ENCODE measurements around the gene LNX2. TPM values are rescaled to one million over a fixed set of nuclear protein-coding genes. Genes with fewer than 3 reads are reported as not detected.

Gene LNX2
- total and polyA plus RNA-seq, 2 donors (not counting 1 experiment from before 2014, with no cell fraction given), result 2.9 to 10.9 TPM

- Mint-ChIP-seq H3K4me3 (no peak overlapping the region), H3K9me3 (ENCODE audit: insufficient read depth) (no peaks in the 10 kb centered on the region), H3K27ac (no peak overlapping the region), H3K4me1 (peaks cover 32% of the 10 kb centered on the region), H3K27me3 (no peaks in the 10 kb centered on the region)
- Histone ChIP-seq H3K4me2 (replicated peaks; ENCODE audit: low read depth, low read length, poor library complexity, severe bottlenecking) (no peak overlapping the region), H3K79me2 (ENCODE audit: control insufficient read depth, insufficient read depth, low read length) (peaks cover 67% of the 10 kb centered on the region), H3K9ac (ENCODE audit: low read length) (no peak overlapping the region), H3K9me3 (ENCODE audit: control extremely low read depth in 1 of 3, control insufficient read depth in 2 of 3, insufficient read depth in 1 of 3, low read length in 2 of 3) (no peaks in the 10 kb centered on the region), H2AFZ (ENCODE audit: insufficient read depth, low read depth, low read length, poor library complexity, severe bottlenecking) (no peak overlapping the region), H4K20me1 (ENCODE audit: control insufficient read depth, insufficient read depth, low read length, poor library complexity, severe bottlenecking) (peaks cover 28% of the 10 kb centered on the region), H3K27me3 (replicated peaks in 1 of 4; ENCODE audit: control extremely low read depth in 1 of 4, control insufficient read depth in 3 of 4, insufficient read depth in 4 of 4, low read length in 3 of 4) (no peaks in the 10 kb centered on the region), H3K4me3 (ENCODE audit: control extremely low read depth in 1 of 5, extremely low read depth in 1 of 5, insufficient read depth in 1 of 5, low read depth in 2 of 5, low read length in 4 of 5) (no peak overlapping the region), H3K36me3 (replicated peaks in 1 of 2; ENCODE audit: control extremely low read depth in 1 of 2, control insufficient read depth in 1 of 2, extremely low read depth in 1 of 2, insufficient read depth in 2 of 2, low read length in 1 of 2) (peaks cover 0 to 7% of the 10 kb centered on the region in 2 experiments), H3K4me1 (ENCODE audit: control insufficient read depth in 2 of 2, insufficient read depth in 2 of 2, low read length in 2 of 2) (no peaks in the 10 kb centered on the region), H3K27ac (ENCODE audit: low read length in 2 of 2) (no peak overlapping the region)
- ATAC-seq (ENCODE audit: low read depth) (no peak), DNase-seq (no peak)
- TF ChIP-seq CTCF (IDR thresholded peaks at IDR 0.05) (no peak), EZH2 (IDR thresholded peaks at IDR 0.05; ENCODE audit: borderline replicate concordance, insufficient read depth, low read depth, low read length, poor library complexity, severe bottlenecking) (no peak)
- WGBS (ENCODE audit: insufficient coverage), result no CpG with 5 or more reads among the region's 1 CpG
- ChIA-PET CTCF (no interaction called here), POLR2A (interaction anchor here (0.7 kb wide), 1 partner anchor 50 kb away, joined by 4 read pairs; no protein-coding TSS in a partner anchor)
- intact Hi-C loops (cut with micrococcal nuclease), result no loop called here
Measured at GRCh38 chr13:27637289-27637626, 16.9 kb upstream of the LNX2 start.

- ATAC-seq (ENCODE audit: low read depth) (no peak), DNase-seq (no peak)
- Histone ChIP-seq H3K4me3 (ENCODE audit: control extremely low read depth in 1 of 5, extremely low read depth in 1 of 5, insufficient read depth in 1 of 5, low read depth in 2 of 5, low read length in 4 of 5) (no peak overlapping the region), H3K4me2 (replicated peaks; ENCODE audit: low read depth, low read length, poor library complexity, severe bottlenecking) (no peak overlapping the region), H3K27ac (ENCODE audit: low read length in 2 of 2) (no peak overlapping the region), H3K9me3 (ENCODE audit: control extremely low read depth in 1 of 3, control insufficient read depth in 2 of 3, insufficient read depth in 1 of 3, low read length in 2 of 3) (no peaks in the 10 kb centered on the region), H3K36me3 (replicated peaks in 1 of 2; ENCODE audit: control extremely low read depth in 1 of 2, control insufficient read depth in 1 of 2, extremely low read depth in 1 of 2, insufficient read depth in 2 of 2, low read length in 1 of 2) (peaks cover 5 to 11% of the 10 kb centered on the region in 2 experiments), H3K4me1 (ENCODE audit: control insufficient read depth in 2 of 2, insufficient read depth in 2 of 2, low read length in 2 of 2) (no peaks in the 10 kb centered on the region), H3K27me3 (replicated peaks in 1 of 4; ENCODE audit: control extremely low read depth in 1 of 4, control insufficient read depth in 3 of 4, insufficient read depth in 4 of 4, low read length in 3 of 4) (no peaks in the 10 kb centered on the region), H3K9ac (ENCODE audit: low read length) (no peak overlapping the region), H2AFZ (ENCODE audit: insufficient read depth, low read depth, low read length, poor library complexity, severe bottlenecking) (no peak overlapping the region), H3K79me2 (ENCODE audit: control insufficient read depth, insufficient read depth, low read length) (peaks cover 67% of the 10 kb centered on the region), H4K20me1 (ENCODE audit: control insufficient read depth, insufficient read depth, low read length, poor library complexity, severe bottlenecking) (peaks cover 28% of the 10 kb centered on the region)
- Mint-ChIP-seq H3K4me3 (no peak overlapping the region), H3K27ac (no peak overlapping the region), H3K9me3 (ENCODE audit: insufficient read depth) (no peaks in the 10 kb centered on the region), H3K27me3 (no peaks in the 10 kb centered on the region), H3K4me1 (peaks cover 29% of the 10 kb centered on the region)
- no peak for TF ChIP-seq CTCF (IDR thresholded peaks at IDR 0.05)
- no peak for TF ChIP-seq EZH2 (IDR thresholded peaks at IDR 0.05; ENCODE audit: borderline replicate concordance, insufficient read depth, low read depth, low read length, poor library complexity, severe bottlenecking)
- intact Hi-C loops (cut with micrococcal nuclease), result no loop called here
- ChIA-PET POLR2A (interaction anchor here (0.7 kb wide), 1 partner anchor 49 kb away, joined by 4 read pairs; no protein-coding TSS in a partner anchor), CTCF (no interaction called here)
- WGBS (ENCODE audit: insufficient coverage), result 22% methylated on average over 1 of the region's 6 CpGs
Measured at GRCh38 chr13:27636589-27637288, 16.4 kb upstream of the LNX2 start.
